Liver (tissue), 9 donors: ENCODE results near the gene DUSP14. TPM values are rescaled to one million over a fixed set of nuclear protein-coding genes. Genes with fewer than 3 reads are reported as not detected.

Experiments used
- DNase-seq: peaks from one replicate; pipeline ENCODE4 v3.0.0-alpha.2; 2017; ENCODE audit warnings: low spot score
- H3K27ac ChIP-seq, 2 donors: one replicate each; pipeline ENCODE4 v1.7.0; 2013; ENCODE audit warnings: inconsistent platforms in 2 of 2, low read length in 2 of 2, control low read depth in 1 of 2, low read depth in 1 of 2, mild to moderate bottlenecking in 1 of 2
- H3K27me3 ChIP-seq, 4 donors: one replicate each; pipeline versions ENCODE4 v1.6.1 to v1.7.0; 2013; ENCODE audit warnings: low read length in 3 of 4, inconsistent platforms in 1 of 4, mild to moderate bottlenecking in 1 of 4, moderate library complexity in 1 of 4; ENCODE audit not compliant: control insufficient read depth in 4 of 4, insufficient read depth in 4 of 4
- H3K36me3 ChIP-seq, 4 donors: one replicate each; pipeline versions ENCODE4 v1.6.1 to v1.7.0; 2013; ENCODE audit warnings: low read length in 3 of 4, mild to moderate bottlenecking in 3 of 4, low read depth in 1 of 4, moderate library complexity in 1 of 4; ENCODE audit not compliant: control insufficient read depth in 4 of 4, insufficient read depth in 3 of 4
- H3K4me1 ChIP-seq, 4 donors: one replicate each; pipeline versions ENCODE4 v1.6.1 to v1.7.0; 2013; ENCODE audit warnings: low read length in 3 of 4, mild to moderate bottlenecking in 3 of 4, moderate library complexity in 1 of 4; ENCODE audit not compliant: control insufficient read depth in 4 of 4, insufficient read depth in 4 of 4
- H3K4me3 ChIP-seq, 3 donors: one replicate each; pipeline versions ENCODE4 v1.6.1 to v1.7.0; 2013; ENCODE audit warnings: low read length in 3 of 3, control low read depth in 1 of 3, low read depth in 1 of 3, mild to moderate bottlenecking in 1 of 3
- H3K9ac ChIP-seq, 2 donors: one replicate each; pipeline ENCODE4 v1.7.0; 2013; ENCODE audit warnings: low read length in 2 of 2, mild to moderate bottlenecking in 2 of 2, moderate library complexity in 2 of 2, control low read depth in 1 of 2, low read depth in 1 of 2
- H3K9me3 ChIP-seq, 4 donors: one replicate each; pipeline versions ENCODE4 v1.6.1 to v1.7.0; 2013; ENCODE audit warnings: low read length in 3 of 4; ENCODE audit not compliant: control insufficient read depth in 4 of 4
- ATF3 ChIP-seq: IDR thresholded peaks from 2 replicates; pipeline ENCODE4 v1.6.1; 2016; ENCODE audit warnings: antibody characterized with exemption
- CTCF ChIP-seq: fragments of 150-350 bp; IDR thresholded peaks from 2 replicates; pipeline ENCODE4 v1.5.1; 2017; ENCODE audit warnings: improper control_type of control experiment, low read depth, low read length; ENCODE audit not compliant: missing input control
- FOXA1 ChIP-seq: IDR thresholded peaks from 2 replicates; pipeline ENCODE4 v1.6.1; 2016; ENCODE audit warnings: antibody characterized with exemption
- FOXA2 ChIP-seq: IDR thresholded peaks from 2 replicates; pipeline ENCODE4 v1.6.1; 2016; ENCODE audit warnings: antibody characterized with exemption
- HNF4A ChIP-seq, 2 donors: conservative IDR thresholded peaks; 2 replicates each; pipeline ENCODE4 v1.6.1; 2016; ENCODE audit warnings: antibody characterized with exemption in 2 of 2, mild to moderate bottlenecking in 2 of 2
- HNF4G ChIP-seq: IDR thresholded peaks from 2 replicates; pipeline ENCODE4 v1.6.1; 2016; ENCODE audit warnings: antibody characterized with exemption
- JUND ChIP-seq, 2 donors: IDR thresholded peaks; 2 replicates each; pipeline ENCODE4 v1.6.1; 2016; ENCODE audit warnings: antibody characterized with exemption in 2 of 2
- NR2F2 ChIP-seq: IDR thresholded peaks from 2 replicates; pipeline ENCODE4 v1.6.1; 2016; ENCODE audit warnings: antibody characterized with exemption
- RAD21 ChIP-seq, 2 donors: IDR thresholded peaks; 2 replicates each; pipeline ENCODE4 v1.6.1; 2016; ENCODE audit warnings: antibody characterized with exemption in 2 of 2, mild to moderate bottlenecking in 2 of 2
- RXRA ChIP-seq, 2 donors: IDR thresholded peaks; 2 replicates each; pipeline ENCODE4 v1.6.1; 2017 to 2018; ENCODE audit warnings: antibody characterized with exemption in 2 of 2, mild to moderate bottlenecking in 1 of 2
- SP1 ChIP-seq: IDR thresholded peaks from 2 replicates; pipeline ENCODE4 v1.6.1; 2018; ENCODE audit warnings: antibody characterized with exemption, mild to moderate bottlenecking
- TAF1 ChIP-seq: conservative IDR thresholded peaks from 2 replicates; pipeline ENCODE4 v1.6.1; 2016; ENCODE audit warnings: antibody characterized with exemption, mild to moderate bottlenecking
- YY1 ChIP-seq: IDR thresholded peaks from 2 replicates; pipeline ENCODE4 v1.6.1; 2016; ENCODE audit warnings: antibody characterized with exemption, mild to moderate bottlenecking
- WGBS: extraction: QIAGEN DNeasy Blood & Tissue Kit; methylation state at CpG from one replicate; pipeline ENCODE4 v1.1.7; 2013; 5-methylcytosine and 5-hydroxymethylcytosine counted together
- polyA plus RNA-seq, 2 donors: library from polyadenylated mRNA; stranded (reverse) in 1 of 2; unstranded in 1 of 2; fragments of 200-250 nt in 1 of 2; fragments of >200 nt in 1 of 2; fragmentation: Nextera tagmentation in 1 of 2; extraction: Ambion mirVana in 1 of 2; gene quantifications; one replicate each; pipeline versions ENCODE4 v1.2.1 to v1.2.3, GENCODE V29; 2013 to 2015
- total RNA-seq, 2 donors: library from RNA; depleted of rRNA; stranded (reverse); fragments of >200 nt; gene quantifications; one replicate each; pipeline ENCODE4 v1.2.3, GENCODE V29; 2014
- TF ChIP-seq, protein P1 (sequence below): IDR thresholded peaks from 2 replicates; pipeline ENCODE4 v1.6.1; 2016; ENCODE audit warnings: antibody characterized with exemption
- donor health status: healthy.
- donor health status: healthy.
- donor health status: healthy.
- donor health status: healthy.
- donor health status: healthy.

DUSP14 gene
- total and polyA plus RNA-seq, 4 donors = 6.3 to 15.7 (median 13.8) TPM

DNA sequence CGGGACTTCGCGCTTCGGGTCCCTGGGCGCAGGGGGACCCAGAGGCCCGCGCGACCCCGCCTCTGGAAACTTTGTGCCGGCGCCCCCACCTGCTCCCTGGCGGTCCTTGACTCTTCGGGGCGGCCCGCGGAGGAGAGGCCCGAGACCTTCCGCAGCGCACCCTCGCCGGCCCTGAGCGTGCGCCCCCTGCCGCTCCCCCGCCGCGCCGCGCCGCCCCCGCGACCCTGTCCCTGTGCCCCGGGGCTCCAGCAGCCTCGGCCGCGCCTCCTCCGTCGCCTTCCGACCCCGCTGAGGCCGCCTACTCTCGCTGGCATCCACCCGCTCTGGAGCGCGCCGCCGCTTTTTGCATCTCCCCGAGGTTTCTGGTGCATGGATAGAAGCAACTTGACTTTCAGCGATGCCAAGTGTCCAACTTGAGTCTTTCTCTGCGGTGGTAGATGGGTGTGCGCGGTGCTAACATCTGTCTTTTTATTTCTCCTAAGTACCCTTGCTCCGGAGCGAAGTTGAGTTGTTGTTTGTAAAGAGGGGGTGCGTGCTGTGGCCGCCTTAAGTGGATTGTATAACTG is 414 bp downstream of the DUSP14 start:
- Histone ChIP-seq H3K9ac (peak overlapping the region; percentile 53 to 75), H3K4me3 (peak overlapping the region; percentile 83 to 90 (median 87)), H3K27ac (peak overlapping the region; percentile 80 to 81), H3K4me1 (peaks cover 0 to 52% (median 41%) of the 10 kb centered on the region in 4 donors), H3K36me3 (no peaks in the 10 kb centered on the region), H3K9me3 (no peaks in the 10 kb centered on the region), H3K27me3 (no peaks in the 10 kb centered on the region)
- WGBS = under 1% methylated on average over 56 of the region's 56 CpGs
- DNase-seq = peak; percentile 60
- no peak for TF ChIP-seq HNF4A (conservative IDR thresholded peaks at IDR 0.05)
- peak; percentile 20 for TF ChIP-seq CTCF

DNA sequence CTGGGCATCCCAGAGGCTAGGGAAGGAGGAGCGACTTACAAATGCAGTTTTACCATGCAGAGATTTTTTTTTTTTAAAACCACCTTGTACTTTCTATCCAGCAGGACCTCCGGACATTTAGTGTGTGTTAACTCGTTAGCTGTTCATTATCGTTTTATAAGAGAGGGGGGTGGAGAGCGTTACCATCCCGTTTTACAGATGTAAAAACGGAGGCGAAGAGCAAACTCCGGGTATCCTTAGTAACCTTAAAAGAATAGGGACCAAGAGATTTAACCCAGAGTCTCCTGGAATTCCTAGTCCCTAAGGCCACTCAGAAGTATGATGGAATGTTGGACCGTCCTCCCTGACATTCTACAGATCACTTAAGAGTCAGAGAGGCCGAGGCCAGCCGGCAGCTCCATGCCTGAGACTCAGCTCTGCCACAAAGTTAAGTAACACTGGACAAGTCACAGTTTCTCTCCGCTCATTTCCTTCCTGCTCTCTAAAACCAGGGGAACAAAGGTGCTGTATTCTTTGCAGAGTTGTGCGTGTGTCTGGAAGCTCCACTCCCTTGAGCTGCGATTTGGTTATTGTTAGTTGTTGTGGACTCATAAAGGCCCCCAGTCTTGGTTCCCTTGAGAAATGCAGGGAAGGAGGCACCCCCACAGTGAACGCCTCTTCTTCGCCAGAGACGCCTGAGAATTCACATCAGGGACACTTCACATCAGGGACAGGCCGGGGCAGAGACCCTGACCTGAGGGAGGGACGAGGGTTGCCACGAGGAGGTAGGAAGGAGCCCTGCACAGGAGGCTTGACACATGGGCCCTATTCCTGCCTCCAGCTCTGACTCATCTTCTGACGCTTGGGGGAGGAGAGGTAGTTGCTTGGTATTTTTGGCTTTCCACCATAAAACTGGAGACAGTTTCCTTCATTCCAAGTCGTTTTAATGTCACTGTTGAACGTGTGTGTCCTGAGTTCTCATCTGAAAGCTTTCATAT is 1.2 kb downstream of the DUSP14 start:
- TF ChIP-seq, protein P1, sequence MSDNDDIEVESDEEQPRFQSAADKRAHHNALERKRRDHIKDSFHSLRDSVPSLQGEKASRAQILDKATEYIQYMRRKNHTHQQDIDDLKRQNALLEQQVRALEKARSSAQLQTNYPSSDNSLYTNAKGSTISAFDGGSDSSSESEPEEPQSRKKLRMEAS = no peak
- no peak for TF ChIP-seq HNF4G
- TF ChIP-seq CTCF = no peak
- peak in 1 of 2 donors; percentile 66 for TF ChIP-seq JUND (IDR thresholded peaks at IDR 0.05)
- no peak for TF ChIP-seq SP1
- no peak for TF ChIP-seq FOXA1
- TF ChIP-seq ATF3 = no peak
- TF ChIP-seq FOXA2 = no peak
- TF ChIP-seq YY1 = no peak
- no peak for TF ChIP-seq TAF1
- no peak for TF ChIP-seq RAD21 (IDR thresholded peaks at IDR 0.05)
- TF ChIP-seq HNF4A (conservative IDR thresholded peaks at IDR 0.05) = no peak
- no peak for TF ChIP-seq RXRA (IDR thresholded peaks at IDR 0.05)
- peak; percentile 12 for TF ChIP-seq NR2F2
- 43% methylated on average over 24 of the region's 24 CpGs for WGBS
- Histone ChIP-seq H3K36me3 (no peaks in the 10 kb centered on the region), H3K9me3 (no peaks in the 10 kb centered on the region), H3K4me3 (peak overlapping the region; percentile 83 to 90 (median 87)), H3K27ac (peak overlapping the region; percentile 80 to 81), H3K27me3 (no peaks in the 10 kb centered on the region), H3K4me1 (peaks cover 0 to 54% (median 42%) of the 10 kb centered on the region in 4 donors), H3K9ac (peak overlapping the region; percentile 53 to 75)
- no peak for DNase-seq
